Neuronal stem cell (in vitro differentiated cells): Measurements from ENCODE around the gene AKAP12.

Experiments used
- DNase-seq: peaks from one replicate; pipeline ENCODE4 v3.0.0-alpha.2; 2013; ENCODE audit warnings: low spot score
- H2AFZ ChIP-seq: one replicate; pipeline ENCODE4 v1.6.1; 2013; ENCODE audit warnings: mild to moderate bottlenecking, low read length, inconsistent platforms
- H2AK5ac ChIP-seq: 2 replicates; pipeline ENCODE4 v1.6.1; 2013; ENCODE audit warnings: low read depth, mild to moderate bottlenecking, inconsistent platforms, low read length, moderate library complexity, mixed read lengths
- H2BK120ac ChIP-seq: 2 replicates; pipeline ENCODE4 v1.6.1; 2013; ENCODE audit warnings: low read depth, mild to moderate bottlenecking, inconsistent platforms, low read length, moderate library complexity, mixed read lengths
- H2BK12ac ChIP-seq: one replicate; pipeline ENCODE4 v1.6.1; 2013; ENCODE audit warnings: low read length, inconsistent platforms
- H2BK15ac ChIP-seq: 2 replicates; pipeline ENCODE4 v1.6.1; 2013; ENCODE audit warnings: mild to moderate bottlenecking, low read length, inconsistent platforms, mixed read lengths
- H2BK5ac ChIP-seq: one replicate; pipeline ENCODE4 v1.6.1; 2013; ENCODE audit warnings: inconsistent platforms, mild to moderate bottlenecking, low read length, moderate library complexity
- H3K14ac ChIP-seq: one replicate; pipeline ENCODE4 v1.6.1; 2013; ENCODE audit warnings: low read length, inconsistent platforms
- H3K18ac ChIP-seq: 2 replicates; pipeline ENCODE4 v1.6.1; 2013; ENCODE audit warnings: low read length, inconsistent platforms
- H3K23ac ChIP-seq: 2 replicates; pipeline ENCODE4 v1.6.1; 2013; ENCODE audit warnings: low read depth, mild to moderate bottlenecking, mixed read lengths, low read length, inconsistent platforms; ENCODE audit not compliant: poor library complexity
- H3K27ac ChIP-seq: replicated peaks from 3 replicates; pipeline ENCODE4 v1.5.1; 2013; ENCODE audit warnings: low read length, inconsistent platforms
- H3K27me3 ChIP-seq, 3 experiments: 2 replicates each; pipeline ENCODE4 v1.6.1; 2013; ENCODE audit warnings: low read length in 3 of 3, mild to moderate bottlenecking in 2 of 3, inconsistent platforms in 1 of 3, low read depth in 1 of 3, mixed read lengths in 1 of 3, moderate library complexity in 1 of 3; ENCODE audit not compliant: control insufficient read depth in 3 of 3, insufficient read depth in 3 of 3
- H3K36me3 ChIP-seq, 2 donors: replicated peaks in 1 of 2; 2 replicates each; pipeline ENCODE4 v1.6.1; 2013; ENCODE audit warnings: low read length in 2 of 2; ENCODE audit not compliant: control insufficient read depth in 2 of 2, insufficient read depth in 2 of 2
- H3K4ac ChIP-seq: 2 replicates; pipeline ENCODE4 v1.6.1; 2013; ENCODE audit warnings: inconsistent platforms, mild to moderate bottlenecking, low read length, moderate library complexity
- H3K4me1 ChIP-seq, 2 donors: 1 replicate in 1 of 2; 2 replicates in 1 of 2; pipeline ENCODE4 v1.6.1; 2013; ENCODE audit warnings: low read length in 2 of 2, low read depth in 1 of 2; ENCODE audit not compliant: control insufficient read depth in 2 of 2, insufficient read depth in 1 of 2
- H3K4me2 ChIP-seq: one replicate; pipeline ENCODE4 v1.6.1; 2013; ENCODE audit warnings: mild to moderate bottlenecking, low read length, inconsistent platforms; ENCODE audit not compliant: insufficient read depth, poor library complexity, severe bottlenecking
- H3K4me3 ChIP-seq, 2 donors: 2 replicates each; pipeline ENCODE4 v1.5.1; 2013; ENCODE audit warnings: low read length in 2 of 2, mild to moderate bottlenecking in 2 of 2, inconsistent platforms in 1 of 2, moderate library complexity in 1 of 2
- H3K79me1 ChIP-seq: one replicate; pipeline ENCODE4 v1.6.1; 2013; ENCODE audit warnings: low read depth, mild to moderate bottlenecking, inconsistent platforms, low read length, moderate library complexity
- H3K9ac ChIP-seq: one replicate; pipeline ENCODE4 v1.6.1; 2013; ENCODE audit warnings: mild to moderate bottlenecking, low read depth, low read length, inconsistent platforms; ENCODE audit not compliant: poor library complexity
- H3K9me3 ChIP-seq, 2 donors: replicated peaks in 1 of 2; 2 replicates each; pipeline versions ENCODE3 to v1.6.1; 2013; ENCODE audit warnings: low read length in 2 of 2, mild to moderate bottlenecking in 2 of 2, inconsistent platforms in 1 of 2, low read depth in 1 of 2, mixed read lengths in 1 of 2, moderate library complexity in 1 of 2; ENCODE audit not compliant: control insufficient read depth in 2 of 2, insufficient read depth in 1 of 2
- H4K8ac ChIP-seq: one replicate; pipeline ENCODE4 v1.6.1; 2013; ENCODE audit warnings: low read depth, mild to moderate bottlenecking, inconsistent platforms, low read length, moderate library complexity
- H4K91ac ChIP-seq: one replicate; pipeline ENCODE4 v1.6.1; 2013; ENCODE audit warnings: low read length, low read depth, mild to moderate bottlenecking, inconsistent platforms; ENCODE audit not compliant: poor library complexity
- WGBS, 2 donors: extraction: QIAGEN DNeasy Blood & Tissue Kit; methylation state at CpG; one replicate each; pipeline ENCODE4 v1.1.7; 2013; ENCODE audit warnings: missing lambda C conversion rate in 2 of 2, mixed read lengths in 1 of 2; ENCODE audit not compliant: insufficient read length in 2 of 2, insufficient replicate concordance in 1 of 2; ENCODE audit errors: extremely low coverage in 2 of 2; 5-methylcytosine and 5-hydroxymethylcytosine counted together

AKAP12 gene

GRCh38 chr6:151390851-151391470 is 151.2 kb downstream of the AKAP12 start:
- Histone ChIP-seq H3K4me2 (peak overlapping the region; percentile 39), H3K79me1 (peaks cover 3% of the 10 kb centered on the region), H3K9ac (peak overlapping the region; percentile 99), H3K4ac (peak overlapping the region; percentile 44), H3K36me3 (peaks cover 2 to 56% of the 10 kb centered on the region in 2 donors), H2BK15ac (peak overlapping the region; percentile 22), H3K23ac (peak overlapping the region; percentile 99), H2BK120ac (no peak overlapping the region), H2BK5ac (peak overlapping the region; percentile 99), H4K8ac (peak overlapping the region; percentile 93), H3K14ac (peak overlapping the region; percentile 98), H3K18ac (peak overlapping the region; percentile 99), H3K4me3 (peak overlapping the region; percentile 61 to 99), H3K27me3 (no peaks in the 10 kb centered on the region), H3K9me3 (no peaks in the 10 kb centered on the region), H2BK12ac (peak overlapping the region; percentile 52), H2AFZ (peak overlapping the region; percentile 77), H3K4me1 (peaks cover 6 to 17% of the 10 kb centered on the region in 2 donors), H2AK5ac (peak overlapping the region; percentile 96), H3K27ac (peak overlapping the region; percentile 100), H4K91ac (peak overlapping the region; percentile 82)
- WGBS, 2 donors, result no CpG with 5 or more reads among the region's 78 CpGs
- DNase-seq, result peak; percentile 77

GRCh38 chr6:151391471-151392413 is 152.0 kb downstream of the AKAP12 start, which contains the start of gene ZBTB2:
TSS of gene ZBTB2 (minus strand) at chr6:151391559. CDS start at chr6:151373637, 17,922 bp downstream.
- H2BK5ac ChIP-seq, result peak within 1 kb of the TSS; percentile 99
- H3K18ac ChIP-seq, result peak within 1 kb of the TSS; percentile 99
- H3K9me3 ChIP-seq, result no peaks in the 10 kb centered on the region
- H3K4me3 ChIP-seq, result peak within 1 kb of the TSS; percentile 61 to 99
- H4K8ac ChIP-seq, result peak within 1 kb of the TSS; percentile 93
- no peaks in the 10 kb centered on the region for H3K27me3 ChIP-seq
- WGBS, 2 donors, result no CpG with 5 or more reads among the region's 57 CpGs
- peaks cover 2% of the 10 kb centered on the region for H3K79me1 ChIP-seq
- H4K91ac ChIP-seq, result peak within 1 kb of the TSS; percentile 82
- H2BK12ac ChIP-seq, result peak within 1 kb of the TSS; percentile 52
- H3K23ac ChIP-seq, result peak within 1 kb of the TSS; percentile 99
- H3K27ac ChIP-seq, result peak within 1 kb of the TSS; percentile 100
- peaks cover 6 to 17% of the 10 kb centered on the region in 2 donors for H3K4me1 ChIP-seq
- peak within 1 kb of the TSS; percentile 99 for H3K9ac ChIP-seq
- H3K4ac ChIP-seq, result peak within 1 kb of the TSS; percentile 44
- no peak within 1 kb of the TSS for H2BK120ac ChIP-seq
- peak within 1 kb of the TSS; percentile 96 for H2AK5ac ChIP-seq
- peak within 1 kb of the TSS; percentile 22 for H2BK15ac ChIP-seq
- H2AFZ ChIP-seq, result peak within 1 kb of the TSS; percentile 77
- peak within 1 kb of the TSS; percentile 98 for H3K14ac ChIP-seq
- H3K4me2 ChIP-seq, result peak within 1 kb of the TSS; percentile 83
- peak; percentile 66 for DNase-seq
- peaks cover 2 to 56% of the 10 kb centered on the region in 2 donors for H3K36me3 ChIP-seq

GRCh38 chr6:151392427-151392826 is 152.7 kb downstream of the AKAP12 start:
- Histone ChIP-seq H2BK120ac (no peak overlapping the region), H3K4me2 (peak overlapping the region; percentile 83), H3K27me3 (no peaks in the 10 kb centered on the region), H3K18ac (no peak overlapping the region), H2BK12ac (no peak overlapping the region), H2AK5ac (no peak overlapping the region), H3K4me3 (peak overlapping the region; percentile 61 to 81), H3K9me3 (no peaks in the 10 kb centered on the region), H3K27ac (no peak overlapping the region), H3K9ac (no peak overlapping the region), H2BK5ac (no peak overlapping the region), H3K23ac (no peak overlapping the region), H2AFZ (no peak overlapping the region), H2BK15ac (no peak overlapping the region), H3K4me1 (peaks cover 6 to 17% of the 10 kb centered on the region in 2 donors), H4K91ac (no peak overlapping the region), H3K4ac (no peak overlapping the region), H3K14ac (no peak overlapping the region), H3K79me1 (peaks cover 2% of the 10 kb centered on the region), H3K36me3 (peaks cover 2 to 56% of the 10 kb centered on the region in 2 donors), H4K8ac (no peak overlapping the region)
- WGBS, 2 donors, result no CpG with 5 or more reads among the region's 3 CpGs
- no peak for DNase-seq

- Histone ChIP-seq H3K36me3 (peaks cover 2 to 57% of the 10 kb centered on the region in 2 donors), H2BK12ac (no peak overlapping the region), H3K9ac (no peak overlapping the region), H2BK5ac (no peak overlapping the region), H3K4me3 (no peak overlapping the region), H3K4me1 (peaks cover 6 to 17% of the 10 kb centered on the region in 2 donors), H2BK15ac (no peak overlapping the region), H3K18ac (no peak overlapping the region), H3K27me3 (no peaks in the 10 kb centered on the region), H2AK5ac (no peak overlapping the region), H3K14ac (no peak overlapping the region), H2BK120ac (no peak overlapping the region), H3K9me3 (no peaks in the 10 kb centered on the region), H4K8ac (no peak overlapping the region), H3K23ac (no peak overlapping the region), H4K91ac (no peak overlapping the region), H3K4me2 (no peak overlapping the region), H3K79me1 (peaks cover 2% of the 10 kb centered on the region), H3K27ac (no peak overlapping the region), H3K4ac (no peak overlapping the region), H2AFZ (no peak overlapping the region)
- DNase-seq, result no peak
- WGBS, 2 donors, result no CpG with 5 or more reads among the region's 4 CpGs
These were observed 153.6 kb downstream of the AKAP12 start for GRCh38 chr6:151393410-151393809.
